ENCODE data around the gene MBP. TPM values are rescaled to one million over a fixed set of nuclear protein-coding genes. Genes with fewer than 3 reads are reported as not detected.

The MBP gene
- total RNA-seq, 1 donor from 2014 or later = 9.7 TPM

GRCh38 chr18:77124452-77124922 is 8.1 kb downstream of the MBP start:
- Mint-ChIP-seq H3K4me1 (ENCODE audit: unreplicated experiment) (peaks cover 25% of the 10 kb centered on the region), H3K36me3 (ENCODE audit: low read depth, unreplicated experiment) (no peaks in the 10 kb centered on the region), H3K9me3 (ENCODE audit: unreplicated experiment) (no peaks in the 10 kb centered on the region), H3K27ac (ENCODE audit: unreplicated experiment) (no peak overlapping the region), H3K27me3 (ENCODE audit: unreplicated experiment) (peaks cover 2% of the 10 kb centered on the region), H3K4me3 (ENCODE audit: unreplicated experiment) (no peak overlapping the region)
- no peak for DNase-seq (ENCODE audit: low spot score)
- no peak for TF ChIP-seq CTCF (IDR thresholded peaks at IDR 0.05; ENCODE audit: unreplicated experiment)

- no peak for TF ChIP-seq CTCF (IDR thresholded peaks at IDR 0.05; ENCODE audit: unreplicated experiment)
- Mint-ChIP-seq H3K27me3 (ENCODE audit: unreplicated experiment) (peaks cover 2% of the 10 kb centered on the region), H3K4me3 (ENCODE audit: unreplicated experiment) (no peak overlapping the region), H3K36me3 (ENCODE audit: low read depth, unreplicated experiment) (peaks cover 3% of the 10 kb centered on the region), H3K4me1 (ENCODE audit: unreplicated experiment) (peaks cover 27% of the 10 kb centered on the region), H3K9me3 (ENCODE audit: unreplicated experiment) (no peaks in the 10 kb centered on the region), H3K27ac (ENCODE audit: unreplicated experiment) (peak overlapping the region; percentile 26)
- DNase-seq (ENCODE audit: low spot score) = no peak
Measured at GRCh38 chr18:77123320-77124231, 9.0 kb downstream of the MBP start.

GRCh38 chr18:77121523-77121922 is 11.1 kb downstream of the MBP start:
- H3K27ac Mint-ChIP-seq (ENCODE audit: unreplicated experiment) = no peak overlapping the region
- no peak for TF ChIP-seq CTCF (IDR thresholded peaks at IDR 0.05; ENCODE audit: unreplicated experiment)
- H3K4me1 Mint-ChIP-seq (ENCODE audit: unreplicated experiment) = peaks cover 30% of the 10 kb centered on the region
- no peak for DNase-seq (ENCODE audit: low spot score)
- H3K27me3 Mint-ChIP-seq (ENCODE audit: unreplicated experiment) = peaks cover 2% of the 10 kb centered on the region
- H3K4me3 Mint-ChIP-seq (ENCODE audit: unreplicated experiment) = no peak overlapping the region
- no peaks in the 10 kb centered on the region for H3K9me3 Mint-ChIP-seq (ENCODE audit: unreplicated experiment)
- peaks cover 8% of the 10 kb centered on the region for H3K36me3 Mint-ChIP-seq (ENCODE audit: low read depth, unreplicated experiment)

- TF ChIP-seq CTCF (IDR thresholded peaks at IDR 0.05; ENCODE audit: unreplicated experiment) = no peak
- H3K4me1 Mint-ChIP-seq (ENCODE audit: unreplicated experiment) = peaks cover 31% of the 10 kb centered on the region
- DNase-seq (ENCODE audit: low spot score) = no peak
- peaks cover 8% of the 10 kb centered on the region for H3K36me3 Mint-ChIP-seq (ENCODE audit: low read depth, unreplicated experiment)
- H3K9me3 Mint-ChIP-seq (ENCODE audit: unreplicated experiment) = no peaks in the 10 kb centered on the region
- no peak overlapping the region for H3K4me3 Mint-ChIP-seq (ENCODE audit: unreplicated experiment)
- H3K27me3 Mint-ChIP-seq (ENCODE audit: unreplicated experiment) = peaks cover 8% of the 10 kb centered on the region
- H3K27ac Mint-ChIP-seq (ENCODE audit: unreplicated experiment) = no peak overlapping the region
Measured at GRCh38 chr18:77119851-77120491, 12.6 kb downstream of the MBP start.
